ENCODE measurements around the gene STOML1. TPM values are rescaled to one million over a fixed set of nuclear protein-coding genes. Genes with fewer than 3 reads are reported as not detected.

STOML1 gene
- total and polyA plus RNA-seq, 3 experiments from 2014 or later = 8.6 to 13.3 (median 13.2) TPM

DNA sequence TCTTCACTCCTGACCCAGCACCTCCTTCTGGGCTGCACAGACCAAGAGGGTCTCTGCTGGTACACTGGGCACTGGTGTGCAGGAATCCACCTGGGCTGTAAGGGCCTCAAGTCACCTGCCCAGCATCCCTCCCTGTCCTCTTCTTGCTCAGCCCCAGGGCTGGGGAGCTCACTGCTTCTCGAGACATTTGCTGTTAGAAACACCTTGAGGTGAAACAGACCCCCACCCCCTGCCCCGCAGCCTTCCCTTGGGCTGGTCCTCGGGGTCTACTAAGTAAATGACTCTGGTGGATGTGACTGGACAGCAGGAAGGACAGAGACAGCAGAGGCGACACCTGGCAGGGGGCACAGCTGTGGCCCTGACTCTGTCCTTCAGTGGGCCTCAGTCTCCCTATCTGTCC lies 36.8 kb downstream of the STOML1 start:
- peaks cover 22 to 34% (median 28%) of the 10 kb centered on the region in 3 donors for H3K4me1 Mint-ChIP-seq
- H3K9me3 Mint-ChIP-seq = no peaks in the 10 kb centered on the region
- H3K27ac Mint-ChIP-seq = no peak overlapping the region
- Histone ChIP-seq H3K36me3 (ENCODE audit: insufficient read depth, low read length) (no peaks in the 10 kb centered on the region), H3K4me3 (ENCODE audit: low read length) (no peak overlapping the region), H3K27me3 (ENCODE audit: insufficient read depth, low read length, poor library complexity, severe bottlenecking) (no peaks in the 10 kb centered on the region), H3K27ac (ENCODE audit: low read depth, low read length) (no peak overlapping the region), H3K9me3 (ENCODE audit: low read length) (no peaks in the 10 kb centered on the region), H3K4me1 (ENCODE audit: insufficient read depth, low read length) (peaks cover 22% of the 10 kb centered on the region)
- H3K27me3 Mint-ChIP-seq = no peaks in the 10 kb centered on the region
- H3K36me3 Mint-ChIP-seq = no peaks in the 10 kb centered on the region
- ChIA-PET POLR2A (no interaction called here), CTCF (interaction anchor here (2.0 to 3.2 kb wide), 4 partner anchors 10 to 28 kb away, joined by 4 to 13 read pairs (median 8); partner anchors contain the start of gene LOXL1)
- no peak for DNase-seq
- H3K4me3 Mint-ChIP-seq = no peak overlapping the region

DNA sequence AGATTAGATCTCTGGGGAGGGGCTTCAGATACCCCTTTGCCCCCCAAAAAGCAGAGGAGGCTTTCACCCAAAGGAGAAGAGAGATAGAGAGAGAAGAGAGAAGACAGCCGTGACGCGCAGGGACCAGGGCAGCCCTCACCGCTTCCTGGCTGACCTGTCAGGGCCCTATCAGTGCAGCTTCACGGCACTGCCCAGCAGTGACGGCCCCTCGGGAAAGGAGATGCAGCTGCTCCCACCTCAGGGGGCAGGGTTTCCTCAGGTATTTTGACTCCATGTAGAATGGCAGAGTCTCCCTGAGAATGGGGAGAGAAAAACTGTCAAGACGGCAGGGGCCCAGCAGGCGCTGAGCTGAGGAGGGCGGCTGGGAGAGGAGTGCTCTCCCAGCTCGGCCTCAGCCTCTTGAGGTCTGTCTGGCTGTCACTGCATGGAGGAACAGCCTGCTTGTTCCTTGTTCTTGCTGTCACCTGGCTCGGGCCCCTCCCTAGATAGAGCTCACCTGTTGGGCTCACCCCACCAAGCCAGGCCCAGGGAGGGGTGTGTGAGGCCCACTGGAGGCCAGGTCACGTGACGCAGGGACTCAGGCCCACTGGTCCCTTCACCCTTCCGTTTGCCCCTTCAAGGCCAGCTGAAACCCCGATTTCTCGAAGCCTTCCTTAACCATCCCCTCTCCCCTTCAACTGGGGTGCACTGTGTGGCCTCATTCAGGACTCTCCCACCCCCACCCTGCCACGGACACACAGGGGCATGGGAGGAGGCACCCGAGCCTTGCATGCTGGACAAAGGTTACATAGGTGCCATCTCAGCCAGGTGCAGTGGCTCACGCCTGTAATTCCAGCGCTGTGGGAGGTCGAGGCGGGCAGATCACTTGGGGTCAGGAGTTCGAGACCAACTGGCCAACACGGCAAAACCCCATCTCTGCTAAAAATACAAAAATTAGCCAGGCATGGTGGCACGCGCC lies 37.6 kb downstream of the STOML1 start:
- H3K27me3 Mint-ChIP-seq = no peaks in the 10 kb centered on the region
- no peaks in the 10 kb centered on the region for H3K9me3 Mint-ChIP-seq
- Histone ChIP-seq H3K4me3 (ENCODE audit: low read length) (no peak overlapping the region), H3K27me3 (ENCODE audit: insufficient read depth, low read length, poor library complexity, severe bottlenecking) (no peaks in the 10 kb centered on the region), H3K27ac (ENCODE audit: low read depth, low read length) (no peak overlapping the region), H3K9me3 (ENCODE audit: low read length) (no peaks in the 10 kb centered on the region), H3K4me1 (ENCODE audit: insufficient read depth, low read length) (peaks cover 17% of the 10 kb centered on the region), H3K36me3 (ENCODE audit: insufficient read depth, low read length) (no peaks in the 10 kb centered on the region)
- peaks cover 18 to 28% (median 23%) of the 10 kb centered on the region in 3 donors for H3K4me1 Mint-ChIP-seq
- H3K4me3 Mint-ChIP-seq = no peak overlapping the region
- H3K36me3 Mint-ChIP-seq = no peaks in the 10 kb centered on the region
- no peak for DNase-seq
- ChIA-PET CTCF (interaction anchor here (2.0 to 3.2 kb wide), 3 partner anchors 11 to 27 kb away, joined by 4 to 13 read pairs (median 9); partner anchors contain the start of gene LOXL1), POLR2A (no interaction called here)
- peak overlapping the region in 2 of 8 donors; percentile 54 to 88 for H3K27ac Mint-ChIP-seq

DNA sequence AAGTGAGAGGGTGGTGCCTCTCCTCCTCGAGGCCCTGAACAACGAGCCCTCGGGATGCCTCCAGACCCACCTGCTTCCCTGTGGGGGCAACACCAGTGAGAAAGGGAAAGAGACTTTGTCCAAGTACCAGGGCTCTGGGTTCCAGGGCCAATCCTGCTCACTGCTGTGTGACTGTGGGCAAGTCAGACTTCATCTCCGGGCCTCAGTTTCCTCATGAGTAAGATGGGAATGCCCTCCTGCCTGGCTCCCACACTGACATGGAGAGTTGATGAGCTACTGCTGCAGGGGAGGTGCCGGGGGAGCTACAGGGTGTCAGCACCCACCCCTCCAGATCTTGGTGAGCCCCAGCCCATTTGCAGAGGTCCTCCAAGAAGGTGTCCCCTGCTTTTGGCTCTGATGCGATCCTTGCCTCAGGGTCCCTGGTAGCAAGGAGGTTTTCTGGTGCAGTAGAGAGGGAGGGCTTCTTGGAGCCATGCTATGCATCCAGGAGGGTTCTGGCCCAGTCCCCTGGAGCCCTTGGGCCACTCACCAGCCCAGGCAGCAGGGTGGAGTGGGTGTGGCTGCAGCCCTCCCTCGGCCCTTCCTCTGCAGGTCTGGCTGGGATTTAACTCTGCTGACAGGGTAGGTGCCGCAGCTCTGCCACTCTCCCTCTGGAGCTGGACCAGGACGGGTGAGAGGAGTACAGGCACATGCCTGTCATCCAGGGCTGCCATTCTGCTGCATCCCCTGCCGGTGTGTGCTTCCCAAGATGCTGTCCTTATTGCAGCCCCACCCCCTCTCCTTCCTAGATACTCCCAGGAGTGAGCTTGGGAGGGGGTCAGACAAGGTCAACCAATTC lies 39.0 kb downstream of the STOML1 start:
- Histone ChIP-seq H3K9me3 (ENCODE audit: low read length) (no peaks in the 10 kb centered on the region), H3K27me3 (ENCODE audit: insufficient read depth, low read length, poor library complexity, severe bottlenecking) (no peaks in the 10 kb centered on the region), H3K27ac (ENCODE audit: low read depth, low read length) (no peak overlapping the region), H3K36me3 (ENCODE audit: insufficient read depth, low read length) (no peaks in the 10 kb centered on the region), H3K4me3 (ENCODE audit: low read length) (no peak overlapping the region), H3K4me1 (ENCODE audit: insufficient read depth, low read length) (peaks cover 4% of the 10 kb centered on the region)
- DNase-seq = no peak
- Mint-ChIP-seq H3K27ac (no peak overlapping the region), H3K4me1 (peaks cover 6 to 15% (median 9%) of the 10 kb centered on the region in 3 donors), H3K4me3 (no peak overlapping the region), H3K27me3 (peaks cover 0 to 3% of the 10 kb centered on the region in 2 donors), H3K36me3 (no peaks in the 10 kb centered on the region), H3K9me3 (no peaks in the 10 kb centered on the region)
- CTCF ChIA-PET = interaction anchor here (2.0 to 3.2 kb wide), 4 partner anchors 12 to 26 kb away, joined by 4 to 71 read pairs (median 11); partner anchors contain the start of gene LOXL1
- POLR2A ChIA-PET = no interaction called here

DNA sequence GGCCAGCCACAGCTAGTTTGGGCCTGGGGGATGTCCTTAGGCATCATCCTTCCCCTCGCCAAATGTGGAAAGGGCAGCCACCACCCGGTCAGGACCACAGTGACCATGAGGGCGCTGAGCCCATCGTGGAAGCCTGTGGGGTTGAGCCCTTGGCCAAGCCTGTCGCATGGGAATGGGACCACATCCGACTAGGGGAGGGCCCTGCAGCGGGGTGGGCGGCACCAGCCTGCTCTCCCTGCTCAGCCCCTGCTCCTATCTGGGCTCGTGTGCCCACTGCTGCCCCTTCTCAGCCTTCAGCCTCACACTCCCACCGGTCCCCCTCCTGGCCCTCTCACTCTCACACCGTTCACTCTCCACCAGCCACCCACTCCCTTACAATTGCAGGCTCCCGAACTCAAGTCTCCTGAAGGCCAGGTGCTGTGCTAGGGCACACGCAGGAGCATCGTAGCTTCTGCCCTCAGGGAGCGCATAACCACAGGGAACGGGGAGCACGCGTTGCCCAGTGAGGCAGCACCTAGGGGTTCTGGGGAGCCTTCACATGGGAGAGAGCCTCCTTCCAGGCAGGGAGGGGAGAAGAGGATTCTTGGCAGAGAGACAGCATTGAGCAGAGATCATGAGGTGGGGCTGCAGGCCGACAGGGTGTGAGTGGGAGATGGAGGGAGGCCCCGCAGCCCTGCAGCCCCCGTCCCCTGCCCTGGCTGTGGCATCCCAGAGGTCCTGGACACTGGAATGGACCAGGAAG lies 39.8 kb downstream of the STOML1 start:
- Histone ChIP-seq H3K27me3 (ENCODE audit: insufficient read depth, low read length, poor library complexity, severe bottlenecking) (no peaks in the 10 kb centered on the region), H3K36me3 (ENCODE audit: insufficient read depth, low read length) (no peaks in the 10 kb centered on the region), H3K9me3 (ENCODE audit: low read length) (no peaks in the 10 kb centered on the region), H3K4me1 (ENCODE audit: insufficient read depth, low read length) (no peaks in the 10 kb centered on the region), H3K4me3 (ENCODE audit: low read length) (no peak overlapping the region), H3K27ac (ENCODE audit: low read depth, low read length) (no peak overlapping the region)
- Mint-ChIP-seq H3K36me3 (no peaks in the 10 kb centered on the region), H3K27me3 (peaks cover 0 to 6% of the 10 kb centered on the region in 2 donors), H3K4me3 (no peak overlapping the region), H3K27ac (no peak overlapping the region), H3K9me3 (no peaks in the 10 kb centered on the region), H3K4me1 (peaks cover 4 to 10% (median 6%) of the 10 kb centered on the region in 3 donors)
- no peak for DNase-seq
- CTCF ChIA-PET = interaction anchor here (0.9 to 3.2 kb wide), 7 partner anchors 8 to 25 kb away, joined by 3 to 71 read pairs (median 9); partner anchors contain the start of gene LOXL1
- POLR2A ChIA-PET = no interaction called here

DNA sequence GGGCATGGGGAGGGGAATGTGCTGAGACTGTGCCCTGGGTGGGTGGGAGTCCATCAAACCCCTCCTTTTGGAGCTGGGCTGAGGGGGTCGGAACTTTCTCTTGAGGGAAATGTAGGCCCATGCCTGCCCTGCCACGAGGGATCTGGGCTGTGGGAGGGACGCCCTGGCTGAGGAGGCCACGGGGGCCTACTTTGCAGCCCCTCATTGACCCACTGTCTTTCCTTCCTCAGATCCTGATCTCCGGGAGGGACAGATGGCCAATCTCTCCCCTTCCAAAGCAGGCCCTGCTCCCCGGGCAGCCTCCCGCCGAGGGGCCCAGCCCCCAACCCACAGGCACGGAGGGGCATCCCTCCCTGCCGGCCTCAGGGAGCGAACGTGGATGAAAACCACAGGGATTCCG lies 40.5 kb downstream of the STOML1 start:
- POLR2A ChIA-PET = interaction anchor here (0.8 to 1.3 kb wide), 3 partner anchors 8 to 24 kb away, joined by 3 to 5 read pairs (median 3); no protein-coding TSS in a partner anchor
- peaks cover 0 to 7% of the 10 kb centered on the region in 2 donors for H3K27me3 Mint-ChIP-seq
- no peaks in the 10 kb centered on the region for H3K36me3 ChIP-seq (ENCODE audit: insufficient read depth, low read length)
- H3K4me1 ChIP-seq (ENCODE audit: insufficient read depth, low read length) = no peaks in the 10 kb centered on the region
- no peak overlapping the region for H3K4me3 Mint-ChIP-seq
- H3K4me1 Mint-ChIP-seq = peaks cover 4 to 8% (median 6%) of the 10 kb centered on the region in 3 donors
- CTCF ChIA-PET = interaction anchor here (0.9 to 2.8 kb wide), 12 partner anchors 9 to 97 kb away, joined by 3 to 71 read pairs (median 5); no protein-coding TSS in a partner anchor
- H3K9me3 ChIP-seq (ENCODE audit: low read length) = no peaks in the 10 kb centered on the region
- H3K36me3 Mint-ChIP-seq = no peaks in the 10 kb centered on the region
- no peaks in the 10 kb centered on the region for H3K9me3 Mint-ChIP-seq
- no peak overlapping the region for H3K27ac Mint-ChIP-seq
- no peak overlapping the region for H3K4me3 ChIP-seq (ENCODE audit: low read length)
- H3K27ac ChIP-seq (ENCODE audit: low read depth, low read length) = no peak overlapping the region
- H3K27me3 ChIP-seq (ENCODE audit: insufficient read depth, low read length, poor library complexity, severe bottlenecking) = no peaks in the 10 kb centered on the region
- no peak for DNase-seq

DNA sequence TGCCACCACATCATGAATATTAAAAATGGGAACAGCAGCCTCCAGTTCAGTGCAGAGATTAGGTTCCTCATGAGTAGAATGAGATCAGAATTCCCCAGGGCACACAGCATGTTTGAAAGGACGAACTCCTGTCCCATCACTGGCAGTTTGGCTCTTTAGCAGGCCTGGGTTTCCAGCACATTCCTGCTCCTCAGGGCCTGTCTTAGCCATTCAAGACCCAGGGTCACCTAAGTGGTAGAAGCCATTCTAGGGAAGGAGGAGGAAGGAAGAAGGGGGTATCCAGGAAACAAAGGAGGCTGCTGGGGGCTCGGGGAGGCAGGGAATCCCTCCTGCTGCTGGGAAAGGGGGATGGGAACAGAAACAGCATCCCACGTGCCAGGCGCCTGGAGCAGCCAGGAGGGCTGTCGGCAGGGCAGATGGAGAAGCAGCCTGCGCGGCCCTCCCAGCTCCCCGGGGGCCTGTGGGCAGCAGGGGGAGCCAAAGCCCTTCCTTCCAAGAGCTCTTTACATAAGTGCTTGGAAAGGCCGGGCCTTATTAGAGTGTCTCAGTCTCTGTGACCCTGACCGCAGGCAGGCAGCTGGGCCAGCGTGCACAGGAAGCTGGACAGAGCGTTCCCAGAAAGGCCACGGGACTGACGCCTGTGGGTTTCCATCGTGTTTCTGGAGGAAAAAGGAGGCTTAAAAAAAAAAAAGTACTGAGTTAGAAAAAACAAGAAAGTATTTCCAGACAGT lies 41.1 kb downstream of the STOML1 start:
- Mint-ChIP-seq H3K36me3 (no peaks in the 10 kb centered on the region), H3K9me3 (no peaks in the 10 kb centered on the region), H3K4me1 (peaks cover 4 to 8% (median 6%) of the 10 kb centered on the region in 3 donors), H3K27ac (peak overlapping the region in 6 of 8 donors; percentile 41 to 90 (median 80)), H3K4me3 (no peak overlapping the region), H3K27me3 (peaks cover 0 to 9% of the 10 kb centered on the region in 2 donors)
- Histone ChIP-seq H3K4me3 (ENCODE audit: low read length) (no peak overlapping the region), H3K36me3 (ENCODE audit: insufficient read depth, low read length) (no peaks in the 10 kb centered on the region), H3K27me3 (ENCODE audit: insufficient read depth, low read length, poor library complexity, severe bottlenecking) (no peaks in the 10 kb centered on the region), H3K9me3 (ENCODE audit: low read length) (no peaks in the 10 kb centered on the region), H3K27ac (ENCODE audit: low read depth, low read length) (no peak overlapping the region), H3K4me1 (ENCODE audit: insufficient read depth, low read length) (no peaks in the 10 kb centered on the region)
- ChIA-PET POLR2A (interaction anchor here (0.8 to 1.3 kb wide), 3 partner anchors 9 to 23 kb away, joined by 3 to 5 read pairs (median 3); no protein-coding TSS in a partner anchor), CTCF (interaction anchor here (0.9 to 2.8 kb wide), 12 partner anchors 8 to 98 kb away, joined by 3 to 71 read pairs (median 5); no protein-coding TSS in a partner anchor)
- peak; percentile 47 to 82 (median 57) for DNase-seq

DNA sequence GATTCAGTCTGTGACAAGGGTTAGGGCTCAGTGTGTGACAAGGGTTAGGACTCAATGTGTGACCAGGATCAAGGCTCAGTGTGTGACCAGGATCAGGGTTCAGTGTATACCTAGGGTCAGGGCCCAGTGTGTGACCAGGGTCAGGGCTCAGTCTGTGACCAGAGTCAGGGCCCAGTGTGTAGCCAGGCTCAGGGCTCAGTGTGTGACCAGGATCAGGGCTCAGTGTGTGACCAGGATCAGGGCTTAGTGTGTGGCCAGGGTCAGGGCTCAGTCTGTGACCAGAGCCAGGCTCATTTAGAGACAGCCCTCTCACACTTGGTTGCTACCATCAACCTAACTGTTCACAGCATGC lies 41.6 kb downstream of the STOML1 start:
- Mint-ChIP-seq H3K27ac (peak overlapping the region in 4 of 8 donors; percentile 61 to 75 (median 70)), H3K4me1 (peaks cover 4 to 8% (median 6%) of the 10 kb centered on the region in 3 donors), H3K27me3 (peaks cover 0 to 9% of the 10 kb centered on the region in 2 donors), H3K9me3 (no peaks in the 10 kb centered on the region), H3K4me3 (no peak overlapping the region), H3K36me3 (no peaks in the 10 kb centered on the region)
- DNase-seq = no peak
- no peaks in the 10 kb centered on the region for H3K9me3 ChIP-seq (ENCODE audit: low read length)
- ChIA-PET POLR2A (interaction anchor here (0.8 to 1.3 kb wide), 3 partner anchors 9 to 23 kb away, joined by 3 to 5 read pairs (median 3); no protein-coding TSS in a partner anchor), CTCF (interaction anchor here (0.8 to 3.0 kb wide), 13 partner anchors 8 to 98 kb away, joined by 3 to 71 read pairs (median 7); no protein-coding TSS in a partner anchor)
- H3K4me1 ChIP-seq (ENCODE audit: insufficient read depth, low read length) = no peaks in the 10 kb centered on the region
- H3K36me3 ChIP-seq (ENCODE audit: insufficient read depth, low read length) = no peaks in the 10 kb centered on the region
- H3K4me3 ChIP-seq (ENCODE audit: low read length) = no peak overlapping the region
- H3K27me3 ChIP-seq (ENCODE audit: insufficient read depth, low read length, poor library complexity, severe bottlenecking) = no peaks in the 10 kb centered on the region
- H3K27ac ChIP-seq (ENCODE audit: low read depth, low read length) = no peak overlapping the region
